Neural cell (in vitro differentiated cells): Measurements from ENCODE around the gene THAP4. TPM values are rescaled to one million over a fixed set of nuclear protein-coding genes. Genes with fewer than 3 reads are reported as not detected.

Experiments used
- H2AFZ ChIP-seq: fragments of 200-600, 300-800 bp; sonication (generic), shearing (Covaris generic); 2 replicates; pipeline ENCODE4 v1.6.0; 2014; ENCODE audit warnings: low read depth, mild to moderate bottlenecking, antibody characterized with exemption, low read length, moderate library complexity
- H3F3A ChIP-seq: fragments of 200-600 bp; shearing (Covaris generic); 2 replicates; pipeline ENCODE4 v1.6.1; 2016; ENCODE audit warnings: mild to moderate bottlenecking, moderate library complexity, mixed read lengths, antibody characterized with exemption, low read length; ENCODE audit not compliant: insufficient read depth, poor library complexity, severe bottlenecking
- H3K27ac ChIP-seq: fragments of 200-600, 300-800 bp; sonication (generic), shearing (Covaris generic); 2 replicates; pipeline ENCODE4 v1.5.1; 2014; ENCODE audit warnings: mild to moderate bottlenecking, low read length, moderate library complexity
- H3K27me3 ChIP-seq: fragments of 300-800, 200-600 bp; sonication (generic), shearing (Covaris generic); 2 replicates; pipeline ENCODE4 v1.6.0; 2014; ENCODE audit warnings: mild to moderate bottlenecking, low read depth, low read length, moderate library complexity; ENCODE audit not compliant: insufficient read depth
- H3K36me3 ChIP-seq: fragments of 300-800, 200-600 bp; sonication (generic), shearing (Covaris generic); 2 replicates; pipeline ENCODE4 v1.5.1; 2014; ENCODE audit warnings: mild to moderate bottlenecking, antibody characterized with exemption, low read length, moderate library complexity; ENCODE audit not compliant: insufficient read depth
- H3K4me2 ChIP-seq: fragments of 300-800, 200-600 bp; sonication (generic), shearing (Covaris generic); 2 replicates; pipeline ENCODE4 v1.6.0; 2014; ENCODE audit warnings: mild to moderate bottlenecking, low read length
- H3K4me3 ChIP-seq: fragments of 300-800, 200-600 bp; sonication (generic), shearing (Covaris generic); 2 replicates; pipeline ENCODE4 v1.5.1; 2014; ENCODE audit warnings: mild to moderate bottlenecking, low read length, moderate library complexity
- H3K79me2 ChIP-seq: fragments of 200-600 bp; shearing (Covaris generic); replicated peaks from 2 replicates; pipeline ENCODE4 v1.6.0; 2014; ENCODE audit warnings: mild to moderate bottlenecking, low read length, moderate library complexity; ENCODE audit not compliant: insufficient read depth
- H3K9ac ChIP-seq: fragments of 300-800, 200-600 bp; sonication (generic), shearing (Covaris generic); 2 replicates; pipeline ENCODE4 v1.6.1; 2016; ENCODE audit warnings: mild to moderate bottlenecking, low read length, mixed read lengths
- H3K9me2 ChIP-seq: fragments of 200-600 bp; shearing (Covaris generic); 2 replicates; pipeline ENCODE4 v1.6.1; 2016; ENCODE audit warnings: mild to moderate bottlenecking, low read length, mixed read lengths; ENCODE audit not compliant: insufficient read depth
- H3K9me3 ChIP-seq: fragments of 200-600, 300-800 bp; sonication (generic), shearing (Covaris generic); 2 replicates; pipeline ENCODE4 v1.6.1; 2016; ENCODE audit warnings: mild to moderate bottlenecking, mixed run types, low read length, moderate library complexity, mixed read lengths
- H4K20me1 ChIP-seq: fragments of 200-600 bp; shearing (Covaris generic); 2 replicates; pipeline ENCODE4 v1.6.1; 2016; ENCODE audit warnings: mild to moderate bottlenecking, mixed run types; ENCODE audit not compliant: insufficient read depth
- CTCF ChIP-seq: fragments of 450-650 bp; IDR thresholded peaks from 2 replicates; pipeline ENCODE4 v1.5.1; 2014; ENCODE audit warnings: antibody characterized with exemption, mild to moderate bottlenecking, moderate library complexity; ENCODE audit not compliant: poor library complexity, severe bottlenecking
- EP300 ChIP-seq: fragments of 450-650 bp; conservative IDR thresholded peaks from 2 replicates; pipeline ENCODE4 v1.6.1; 2014; ENCODE audit warnings: antibody characterized with exemption, mild to moderate bottlenecking, moderate library complexity; ENCODE audit not compliant: poor library complexity, severe bottlenecking
- EZH2 ChIP-seq: fragments of 200-600, 300-800 bp; shearing (Covaris generic), sonication (generic); IDR thresholded peaks from 2 replicates; pipeline ENCODE4 v1.6.1; 2014; ENCODE audit warnings: antibody characterized with exemption, low read length, borderline replicate concordance, mild to moderate bottlenecking; ENCODE audit not compliant: insufficient read depth, poor library complexity, severe bottlenecking
- MXI1 ChIP-seq: fragments of 450-650 bp; conservative IDR thresholded peaks from 2 replicates; pipeline ENCODE4 v1.6.1; 2014; ENCODE audit warnings: antibody characterized with exemption, mild to moderate bottlenecking; ENCODE audit not compliant: poor library complexity, severe bottlenecking
- POLR2AphosphoS5 ChIP-seq: IDR thresholded peaks from 2 replicates; pipeline ENCODE4 v1.6.1; 2012
- RAD21 ChIP-seq: fragments of 450-650 bp; conservative IDR thresholded peaks from 2 replicates; pipeline ENCODE4 v1.6.1; 2014; ENCODE audit warnings: antibody characterized with exemption, mild to moderate bottlenecking, moderate library complexity
- REST ChIP-seq: IDR thresholded peaks from 2 replicates; pipeline ENCODE4 v1.6.1; 2012; ENCODE audit warnings: borderline replicate concordance
- SMC3 ChIP-seq: fragments of 450-650 bp; conservative IDR thresholded peaks from 2 replicates; pipeline ENCODE4 v1.6.1; 2014; ENCODE audit warnings: antibody characterized with exemption, mild to moderate bottlenecking, moderate library complexity; ENCODE audit not compliant: poor library complexity
- TAF1 ChIP-seq: IDR thresholded peaks from 2 replicates; pipeline ENCODE4 v1.6.1; 2012; ENCODE audit warnings: low read depth
- polyA plus RNA-seq: library from polyadenylated mRNA; depleted of rRNA; stranded (reverse); fragments of >200 nt; gene quantifications from 2 replicates; pipeline ENCODE4 v1.2.3, GENCODE V29; 2014

The THAP4 gene
- polyA plus RNA-seq, 1 donor from 2014 or later: 30.8 TPM

- no peak overlapping the region for H3K27ac ChIP-seq
- H3K4me3 ChIP-seq: no peak overlapping the region
- no peaks in the 10 kb centered on the region for H3F3A ChIP-seq
- H3K9me2 ChIP-seq: no peaks in the 10 kb centered on the region
- H3K36me3 ChIP-seq: no peaks in the 10 kb centered on the region
- H3K4me2 ChIP-seq: no peak overlapping the region
- H3K27me3 ChIP-seq: no peaks in the 10 kb centered on the region
- H4K20me1 ChIP-seq: no peaks in the 10 kb centered on the region
- no peak for TF ChIP-seq TAF1
- TF ChIP-seq POLR2AphosphoS5: no peak
- TF ChIP-seq REST: no peak
- TF ChIP-seq EP300: no peak
- TF ChIP-seq EZH2: no peak
- no peak for TF ChIP-seq RAD21
- no peaks in the 10 kb centered on the region for H3K79me2 ChIP-seq
- H3K9me3 ChIP-seq: no peaks in the 10 kb centered on the region
- no peak overlapping the region for H3K9ac ChIP-seq
- no peak overlapping the region for H2AFZ ChIP-seq
These were observed 21.3 kb upstream of the THAP4 start for GRCh38 chr2:241658296-241658695.

- Histone ChIP-seq H3K27me3 (no peaks in the 10 kb centered on the region), H3F3A (no peaks in the 10 kb centered on the region), H3K4me3 (no peak overlapping the region), H3K4me2 (no peak overlapping the region), H2AFZ (no peak overlapping the region), H3K9me2 (no peaks in the 10 kb centered on the region), H4K20me1 (no peaks in the 10 kb centered on the region), H3K9ac (no peak overlapping the region), H3K27ac (no peak overlapping the region), H3K36me3 (no peaks in the 10 kb centered on the region), H3K79me2 (no peaks in the 10 kb centered on the region), H3K9me3 (no peaks in the 10 kb centered on the region)
- TF ChIP-seq TAF1: no peak
- TF ChIP-seq EP300: no peak
- no peak for TF ChIP-seq REST
- TF ChIP-seq POLR2AphosphoS5: no peak
- no peak for TF ChIP-seq SMC3
- TF ChIP-seq RAD21: no peak
- no peak for TF ChIP-seq EZH2
- TF ChIP-seq MXI1: no peak
- TF ChIP-seq CTCF: no peak
These were observed 20.9 kb upstream of the THAP4 start for GRCh38 chr2:241657786-241658254.
